ENCODE results near the gene TCTN3. TPM values are rescaled to one million over a fixed set of nuclear protein-coding genes. Genes with fewer than 3 reads are reported as not detected.
"Not testable (repeated sequence)": the region's sequence is repeated elsewhere in the genome, so short reads cannot be mapped to it uniquely, and the experiment has no call there.

The TCTN3 gene
- total RNA-seq: 42.7 and 44.6 TPM in 2 replicates

GRCh38 chr10:95693668-95694534 is at the start of gene TCTN3:
Gene TCTN3, minus strand, starts transcription at chr10:95693927. Its CDS starts 28 bp downstream, at chr10:95693899.
- peaks cover 35% of the 10 kb centered on the region for H3K36me3 Mint-ChIP-seq (ENCODE audit: low read depth)
- H3K9me3 Mint-ChIP-seq: no peaks in the 10 kb centered on the region
- H3K4me1 Mint-ChIP-seq: peaks cover 31% of the 10 kb centered on the region
- peak; percentile 99 for DNase-seq
- no peaks in the 10 kb centered on the region for H3K27me3 Mint-ChIP-seq
- peak within 1 kb of the TSS; percentile 99 for H3K4me3 Mint-ChIP-seq
- H3K27ac Mint-ChIP-seq: peak within 1 kb of the TSS; percentile 97
- intact Hi-C loops (cut with micrococcal nuclease): loop anchor here (1.0 to 5.0 kb wide), 8 partner anchors 38 to 893 kb away; partner anchors contain the start of genes ALDH18A1, CC2D2B, CCNJ and ENTPD1

GRCh38 chr10:95742962-95743535 is 49.3 kb upstream of the TCTN3 start:
- peaks cover 18% of the 10 kb centered on the region for H3K9me3 Mint-ChIP-seq
- peaks cover 2% of the 10 kb centered on the region for H3K27me3 Mint-ChIP-seq
- no peak overlapping the region for H3K27ac Mint-ChIP-seq
- intact Hi-C loops (cut with micrococcal nuclease): no loop called here
- H3K36me3 Mint-ChIP-seq (ENCODE audit: low read depth): peaks cover 3% of the 10 kb centered on the region
- no peak overlapping the region for H3K4me3 Mint-ChIP-seq
- no peak for DNase-seq
- peaks cover 10% of the 10 kb centered on the region for H3K4me1 Mint-ChIP-seq

- H3K4me1 Mint-ChIP-seq: peaks cover 10% of the 10 kb centered on the region
- H3K27me3 Mint-ChIP-seq: peaks cover 2% of the 10 kb centered on the region
- intact Hi-C loops (cut with micrococcal nuclease): no loop called here
- peaks cover 17% of the 10 kb centered on the region for H3K9me3 Mint-ChIP-seq
- H3K36me3 Mint-ChIP-seq (ENCODE audit: low read depth): peaks cover 3% of the 10 kb centered on the region
- H3K4me3 Mint-ChIP-seq: no peak overlapping the region
- no peak for DNase-seq
- peak overlapping the region; percentile 35 for H3K27ac Mint-ChIP-seq
These were observed 48.8 kb upstream of the TCTN3 start for GRCh38 chr10:95742485-95742884.

- intact Hi-C loops (cut with micrococcal nuclease): no loop called here
- peaks cover 15% of the 10 kb centered on the region for H3K9me3 Mint-ChIP-seq
- peaks cover 10% of the 10 kb centered on the region for H3K4me1 Mint-ChIP-seq
- H3K27ac Mint-ChIP-seq: no peak overlapping the region
- no peak for DNase-seq
- H3K4me3 Mint-ChIP-seq: no peak overlapping the region
- peaks cover 3% of the 10 kb centered on the region for H3K36me3 Mint-ChIP-seq (ENCODE audit: low read depth)
- no peaks in the 10 kb centered on the region for H3K27me3 Mint-ChIP-seq
These were observed 48.2 kb upstream of the TCTN3 start for GRCh38 chr10:95741807-95742467.

- Mint-ChIP-seq H3K36me3 (ENCODE audit: low read depth) (no peaks in the 10 kb centered on the region), H3K4me1 (peaks cover 10% of the 10 kb centered on the region), H3K27ac (no peak overlapping the region), H3K27me3 (no peaks in the 10 kb centered on the region), H3K9me3 (peaks cover 3% of the 10 kb centered on the region), H3K4me3 (no peak overlapping the region)
- DNase-seq: peak; percentile 68
- intact Hi-C loops (cut with micrococcal nuclease): no loop called here
These were observed 45.3 kb upstream of the TCTN3 start for GRCh38 chr10:95739056-95739455.

- H3K4me1 Mint-ChIP-seq; H3K36me3 Mint-ChIP-seq (ENCODE audit: low read depth); H3K4me3 Mint-ChIP-seq; intact Hi-C loops (cut with micrococcal nuclease); DNase-seq; H3K27ac Mint-ChIP-seq; H3K9me3 Mint-ChIP-seq: not testable (repeated sequence)
- peaks cover 15% of the 10 kb centered on the region for H3K27me3 Mint-ChIP-seq
These were observed 39.2 kb upstream of the TCTN3 start for GRCh38 chr10:95732907-95733306.

- intact Hi-C loops (cut with micrococcal nuclease): no loop called here
- H3K27me3 Mint-ChIP-seq: peaks cover 23% of the 10 kb centered on the region
These were observed 36.5 kb upstream of the TCTN3 start for GRCh38 chr10:95730233-95730632.

GRCh38 chr10:95729323-95730055 is 35.8 kb upstream of the TCTN3 start:
- DNase-seq: no peak
- peaks cover 10% of the 10 kb centered on the region for H3K9me3 Mint-ChIP-seq
- peaks cover 24% of the 10 kb centered on the region for H3K27me3 Mint-ChIP-seq
- no peak overlapping the region for H3K4me3 Mint-ChIP-seq
- peaks cover 2% of the 10 kb centered on the region for H3K36me3 Mint-ChIP-seq (ENCODE audit: low read depth)
- H3K4me1 Mint-ChIP-seq: no peaks in the 10 kb centered on the region
- intact Hi-C loops (cut with micrococcal nuclease): no loop called here
- H3K27ac Mint-ChIP-seq: no peak overlapping the region

More at GRCh38 chr10:95730233-95730632, 36.5 kb upstream of the TCTN3 start:
- H3K27ac Mint-ChIP-seq: no peak overlapping the region
- H3K9me3 Mint-ChIP-seq: peaks cover 7% of the 10 kb centered on the region
- H3K36me3 Mint-ChIP-seq (ENCODE audit: low read depth): peaks cover 2% of the 10 kb centered on the region
- no peak for DNase-seq
- H3K4me3 Mint-ChIP-seq: no peak overlapping the region
- no peaks in the 10 kb centered on the region for H3K4me1 Mint-ChIP-seq

- Mint-ChIP-seq H3K36me3 (ENCODE audit: low read depth) (peaks cover 2% of the 10 kb centered on the region), H3K4me3 (no peak overlapping the region), H3K27ac (no peak overlapping the region), H3K4me1 (no peaks in the 10 kb centered on the region), H3K27me3 (peaks cover 25% of the 10 kb centered on the region), H3K9me3 (peaks cover 7% of the 10 kb centered on the region)
- intact Hi-C loops (cut with micrococcal nuclease): no loop called here
- no peak for DNase-seq
These were observed 34.8 kb upstream of the TCTN3 start for GRCh38 chr10:95728526-95728925.

- H3K36me3 Mint-ChIP-seq (ENCODE audit: low read depth); H3K4me3 Mint-ChIP-seq; H3K4me1 Mint-ChIP-seq; H3K9me3 Mint-ChIP-seq; intact Hi-C loops (cut with micrococcal nuclease); DNase-seq; H3K27ac Mint-ChIP-seq: not testable (repeated sequence)
- peaks cover 11% of the 10 kb centered on the region for H3K27me3 Mint-ChIP-seq
These were observed 28.8 kb upstream of the TCTN3 start for GRCh38 chr10:95722496-95722895.

GRCh38 chr10:95720745-95721144 is 27.0 kb upstream of the TCTN3 start:
- H3K36me3 Mint-ChIP-seq (ENCODE audit: low read depth); intact Hi-C loops (cut with micrococcal nuclease); H3K4me3 Mint-ChIP-seq; H3K27ac Mint-ChIP-seq; H3K4me1 Mint-ChIP-seq; H3K9me3 Mint-ChIP-seq; DNase-seq; H3K27me3 Mint-ChIP-seq: not testable (repeated sequence)

GRCh38 chr10:95716866-95717265 is 23.1 kb upstream of the TCTN3 start:
- Mint-ChIP-seq H3K4me3 (no peak overlapping the region), H3K27me3 (peaks cover 5% of the 10 kb centered on the region), H3K27ac (no peak overlapping the region), H3K36me3 (ENCODE audit: low read depth) (no peaks in the 10 kb centered on the region), H3K9me3 (no peaks in the 10 kb centered on the region), H3K4me1 (no peaks in the 10 kb centered on the region)
- intact Hi-C loops (cut with micrococcal nuclease): no loop called here
- no peak for DNase-seq

- H3K9me3 Mint-ChIP-seq: no peaks in the 10 kb centered on the region
- intact Hi-C loops (cut with micrococcal nuclease): no loop called here
- H3K4me1 Mint-ChIP-seq: no peaks in the 10 kb centered on the region
- H3K36me3 Mint-ChIP-seq (ENCODE audit: low read depth): no peaks in the 10 kb centered on the region
- no peak for DNase-seq
- no peak overlapping the region for H3K27ac Mint-ChIP-seq
- peaks cover 5% of the 10 kb centered on the region for H3K27me3 Mint-ChIP-seq
- H3K4me3 Mint-ChIP-seq: no peak overlapping the region
These were observed 22.7 kb upstream of the TCTN3 start for GRCh38 chr10:95716466-95716865.
